ENCODE results near the gene MYLK4.

MYLK4 gene

GRCh38 chr6:2750832-2751231, at the start of gene MYLK4:
Gene MYLK4 (minus strand): TSS chr6:2750922. CDS start chr6:2749294, 1,628 bp downstream.
- DNase-seq, result no peak

- DNase-seq, result no peak
These were observed 49.3 kb upstream of the MYLK4 start for GRCh38 chr6:2799936-2800527.

- DNase-seq, result no peak
These were observed 47.9 kb upstream of the MYLK4 start for GRCh38 chr6:2798586-2799134.

GRCh38 chr6:2797564-2798031, 46.9 kb upstream of the MYLK4 start:
- DNase-seq, result no peak

- no peak for DNase-seq
These were observed 46.1 kb upstream of the MYLK4 start for GRCh38 chr6:2796861-2797260.

GRCh38 chr6:2795956-2796355, 45.2 kb upstream of the MYLK4 start:
- no peak for DNase-seq

- DNase-seq, result no peak
These were observed 44.4 kb upstream of the MYLK4 start for GRCh38 chr6:2795162-2795561.

- DNase-seq, result no peak
These were observed 43.5 kb upstream of the MYLK4 start for GRCh38 chr6:2794171-2794730.

GRCh38 chr6:2793534-2794151, 42.9 kb upstream of the MYLK4 start:
- DNase-seq, result no peak

- DNase-seq, result no peak
These were observed 41.8 kb upstream of the MYLK4 start for GRCh38 chr6:2792330-2793110.

- DNase-seq, result no peak
These were observed 40.8 kb upstream of the MYLK4 start for GRCh38 chr6:2791450-2791974.

- no peak for DNase-seq
These were observed 40.1 kb upstream of the MYLK4 start for GRCh38 chr6:2790588-2791449.

- no peak for DNase-seq
These were observed 35.5 kb upstream of the MYLK4 start for GRCh38 chr6:2786269-2786668.

- DNase-seq, result no peak
These were observed 34.2 kb upstream of the MYLK4 start for GRCh38 chr6:2784930-2785329.

- no peak for DNase-seq
These were observed 33.3 kb upstream of the MYLK4 start for GRCh38 chr6:2784061-2784460.

GRCh38 chr6:2783188-2783963, 32.7 kb upstream of the MYLK4 start:
- DNase-seq, result no peak

- no peak for DNase-seq
These were observed 32.1 kb upstream of the MYLK4 start for GRCh38 chr6:2782825-2783187.

GRCh38 chr6:2782356-2782708, 31.6 kb upstream of the MYLK4 start:
- no peak for DNase-seq

- DNase-seq, result no peak
These were observed 31.1 kb upstream of the MYLK4 start for GRCh38 chr6:2781685-2782355.

GRCh38 chr6:2780102-2780737, 29.5 kb upstream of the MYLK4 start:
- DNase-seq, result no peak
